Rectal smooth muscle tissue (tissue), 1 donor: ENCODE measurements around the gene ADIG.
"Not testable (repeated sequence)": the region's sequence is repeated elsewhere in the genome, so short reads cannot be mapped to it uniquely, and the experiment has no call there.

Source experiments
- H3K27ac ChIP-seq: one replicate; pipeline ENCODE4 v1.7.0; 2013; ENCODE audit warnings: low read depth, low read length, inconsistent platforms
- H3K27me3 ChIP-seq: one replicate; pipeline ENCODE4 v1.7.0; 2013; ENCODE audit warnings: low read length; ENCODE audit not compliant: control insufficient read depth, insufficient read depth
- H3K36me3 ChIP-seq: one replicate; pipeline ENCODE4 v1.7.0; 2013; ENCODE audit warnings: low read length; ENCODE audit not compliant: control insufficient read depth, insufficient read depth
- H3K4me1 ChIP-seq: one replicate; pipeline ENCODE4 v1.7.0; 2013; ENCODE audit warnings: low read length; ENCODE audit not compliant: control insufficient read depth, insufficient read depth
- H3K4me3 ChIP-seq: one replicate; pipeline ENCODE4 v1.7.0; 2013; ENCODE audit warnings: low read length
- H3K9ac ChIP-seq: one replicate; pipeline ENCODE4 v1.7.0; 2013; ENCODE audit warnings: low read length

The ADIG gene

GRCh38 chr20:38595886-38596285 lies 14.9 kb downstream of the ADIG start:
- not testable (repeated sequence) for H3K4me1 ChIP-seq, H3K27ac ChIP-seq, H3K4me3 ChIP-seq, H3K36me3 ChIP-seq, H3K27me3 ChIP-seq, H3K9ac ChIP-seq

- Histone ChIP-seq H3K9ac (no peak overlapping the region), H3K27ac (no peak overlapping the region), H3K4me3 (no peak overlapping the region), H3K27me3 (peaks cover 22% of the 10 kb centered on the region), H3K36me3 (no peaks in the 10 kb centered on the region), H3K4me1 (no peaks in the 10 kb centered on the region)
These were observed 18.4 kb downstream of the ADIG start for GRCh38 chr20:38599410-38599882.

- Histone ChIP-seq H3K4me3 (no peak overlapping the region), H3K27me3 (peaks cover 22% of the 10 kb centered on the region), H3K27ac (no peak overlapping the region), H3K36me3 (no peaks in the 10 kb centered on the region), H3K4me1 (no peaks in the 10 kb centered on the region), H3K9ac (no peak overlapping the region)
These were observed 19.1 kb downstream of the ADIG start for GRCh38 chr20:38600057-38600456.

GRCh38 chr20:38601216-38602184 lies 20.5 kb downstream of the ADIG start, which contains the start of gene ARHGAP40:
Gene ARHGAP40 (plus strand): TSS chr20:38601809.
- Histone ChIP-seq H3K27ac (no peak within 1 kb of the TSS), H3K4me3 (no peak within 1 kb of the TSS)

GRCh38 chr20:38602185-38602581 lies 21.2 kb downstream of the ADIG start:
- H3K36me3 ChIP-seq, result no peaks in the 10 kb centered on the region
- H3K27me3 ChIP-seq, result peaks cover 23% of the 10 kb centered on the region
- H3K4me3 ChIP-seq, result no peak overlapping the region
- H3K4me1 ChIP-seq, result no peaks in the 10 kb centered on the region
- no peak overlapping the region for H3K9ac ChIP-seq
- no peak overlapping the region for H3K27ac ChIP-seq

More at GRCh38 chr20:38601216-38602184, 20.5 kb downstream of the ADIG start, which contains the start of gene ARHGAP40:
- no peaks in the 10 kb centered on the region for H3K36me3 ChIP-seq
- H3K4me1 ChIP-seq, result no peaks in the 10 kb centered on the region
- H3K27me3 ChIP-seq, result peaks cover 22% of the 10 kb centered on the region
- no peak within 1 kb of the TSS for H3K9ac ChIP-seq

GRCh38 chr20:38603286-38603685 lies 22.3 kb downstream of the ADIG start:
- no peaks in the 10 kb centered on the region for H3K36me3 ChIP-seq
- H3K9ac ChIP-seq, result no peak overlapping the region
- H3K4me1 ChIP-seq, result no peaks in the 10 kb centered on the region
- no peak overlapping the region for H3K4me3 ChIP-seq
- peaks cover 24% of the 10 kb centered on the region for H3K27me3 ChIP-seq
- no peak overlapping the region for H3K27ac ChIP-seq

- no peak overlapping the region for H3K9ac ChIP-seq
- no peaks in the 10 kb centered on the region for H3K36me3 ChIP-seq
- peaks cover 27% of the 10 kb centered on the region for H3K27me3 ChIP-seq
- H3K4me3 ChIP-seq, result no peak overlapping the region
- H3K4me1 ChIP-seq, result no peaks in the 10 kb centered on the region
- H3K27ac ChIP-seq, result no peak overlapping the region
These were observed 23.9 kb downstream of the ADIG start for GRCh38 chr20:38604873-38605303.

GRCh38 chr20:38607351-38607750 lies 26.4 kb downstream of the ADIG start:
- H3K9ac ChIP-seq, result no peak overlapping the region
- H3K4me3 ChIP-seq, result no peak overlapping the region
- H3K27me3 ChIP-seq, result peaks cover 12% of the 10 kb centered on the region
- no peaks in the 10 kb centered on the region for H3K36me3 ChIP-seq
- no peak overlapping the region for H3K27ac ChIP-seq
- H3K4me1 ChIP-seq, result no peaks in the 10 kb centered on the region

- no peak overlapping the region for H3K9ac ChIP-seq
- peaks cover 9% of the 10 kb centered on the region for H3K27me3 ChIP-seq
- H3K36me3 ChIP-seq, result no peaks in the 10 kb centered on the region
- H3K4me3 ChIP-seq, result no peak overlapping the region
- no peaks in the 10 kb centered on the region for H3K4me1 ChIP-seq
- no peak overlapping the region for H3K27ac ChIP-seq
These were observed 27.2 kb downstream of the ADIG start for GRCh38 chr20:38608188-38608587.

GRCh38 chr20:38609815-38610214 lies 28.8 kb downstream of the ADIG start:
- Histone ChIP-seq H3K27ac (no peak overlapping the region), H3K4me1 (no peaks in the 10 kb centered on the region), H3K36me3 (no peaks in the 10 kb centered on the region), H3K9ac (no peak overlapping the region), H3K27me3 (peaks cover 6% of the 10 kb centered on the region), H3K4me3 (no peak overlapping the region)

- H3K27ac ChIP-seq, result no peak overlapping the region
- no peak overlapping the region for H3K9ac ChIP-seq
- H3K36me3 ChIP-seq, result no peaks in the 10 kb centered on the region
- no peak overlapping the region for H3K4me3 ChIP-seq
- peaks cover 6% of the 10 kb centered on the region for H3K27me3 ChIP-seq
- H3K4me1 ChIP-seq, result no peaks in the 10 kb centered on the region
These were observed 29.5 kb downstream of the ADIG start for GRCh38 chr20:38610521-38610920.

GRCh38 chr20:38612751-38613515 lies 31.9 kb downstream of the ADIG start:
- H3K27me3 ChIP-seq, result peaks cover 6% of the 10 kb centered on the region
- no peaks in the 10 kb centered on the region for H3K4me1 ChIP-seq
- no peaks in the 10 kb centered on the region for H3K36me3 ChIP-seq
- H3K9ac ChIP-seq, result no peak overlapping the region
- no peak overlapping the region for H3K27ac ChIP-seq
- H3K4me3 ChIP-seq, result no peak overlapping the region
